H9 (cell line): Measurements from ENCODE around the gene SPATA25. TPM values are rescaled to one million over a fixed set of nuclear protein-coding genes. Genes with fewer than 3 reads are reported as not detected.

Experiments
- DNase-seq: peaks from one replicate; pipeline ENCODE4 v3.0.0-alpha.2; 2017
- H2AFZ ChIP-seq: one replicate; pipeline ENCODE4 v1.6.1; 2013; ENCODE audit warnings: mild to moderate bottlenecking, low read length, control low read depth, moderate library complexity
- H2AK5ac ChIP-seq: 2 replicates; pipeline ENCODE4 v1.6.1; 2013; ENCODE audit warnings: low read length, control low read depth, mixed read lengths; ENCODE audit not compliant: insufficient read length
- H2BK120ac ChIP-seq: one replicate; pipeline ENCODE4 v1.6.1; 2013; ENCODE audit warnings: low read depth, mild to moderate bottlenecking, low read length, control low read depth, inconsistent platforms; ENCODE audit not compliant: poor library complexity, severe bottlenecking
- H2BK12ac ChIP-seq: 2 replicates; pipeline ENCODE4 v1.6.1; 2013; ENCODE audit warnings: low read length, control low read depth, mixed read lengths, low read depth; ENCODE audit not compliant: insufficient read length
- H2BK15ac ChIP-seq: 2 replicates; pipeline ENCODE4 v1.6.1; 2013; ENCODE audit warnings: low read depth, low read length, control low read depth
- H2BK20ac ChIP-seq: one replicate; pipeline ENCODE4 v1.6.1; 2013; ENCODE audit warnings: low read depth, mild to moderate bottlenecking, low read length, control low read depth, inconsistent platforms; ENCODE audit not compliant: poor library complexity, severe bottlenecking
- H2BK5ac ChIP-seq: 2 replicates; pipeline ENCODE4 v1.6.1; 2013; ENCODE audit warnings: low read length, control low read depth, mixed read lengths; ENCODE audit not compliant: insufficient read length
- H3K14ac ChIP-seq: 2 replicates; pipeline ENCODE4 v1.6.1; 2013; ENCODE audit warnings: low read length, control low read depth; ENCODE audit not compliant: insufficient read depth
- H3K18ac ChIP-seq: 2 replicates; pipeline ENCODE4 v1.6.1; 2013; ENCODE audit warnings: low read depth, mild to moderate bottlenecking, mixed read lengths, low read length, control low read depth; ENCODE audit not compliant: insufficient read length
- H3K23ac ChIP-seq: 2 replicates; pipeline ENCODE4 v1.6.1; 2013; ENCODE audit warnings: low read length, control low read depth, mixed read lengths, low read depth; ENCODE audit not compliant: insufficient read length
- H3K23me2 ChIP-seq: 2 replicates; pipeline ENCODE4 v1.6.1; 2013; ENCODE audit warnings: low read depth, mild to moderate bottlenecking, mixed read lengths, low read length, control low read depth; ENCODE audit not compliant: insufficient read length, poor library complexity, severe bottlenecking
- H3K27ac ChIP-seq: 2 replicates; pipeline ENCODE4 v1.5.1; 2013; ENCODE audit warnings: low read length, control low read depth, mixed read lengths, low read depth; ENCODE audit not compliant: insufficient read length
- H3K27me3 ChIP-seq: 2 replicates; pipeline ENCODE4 v1.6.1; 2013; ENCODE audit warnings: low read length, control low read depth, inconsistent platforms; ENCODE audit not compliant: insufficient read depth
- H3K4ac ChIP-seq: 2 replicates; pipeline ENCODE4 v1.6.1; 2013; ENCODE audit warnings: low read depth, mild to moderate bottlenecking, control low read depth, inconsistent platforms, low read length, moderate library complexity
- H3K4me1 ChIP-seq: 2 replicates; pipeline ENCODE4 v1.6.1; 2013; ENCODE audit warnings: low read length, control low read depth, inconsistent platforms; ENCODE audit not compliant: insufficient read depth
- H3K4me2 ChIP-seq: 2 replicates; pipeline ENCODE4 v1.6.1; 2013; ENCODE audit warnings: low read length, control low read depth, mixed read lengths; ENCODE audit not compliant: insufficient read length, insufficient read depth
- H3K56ac ChIP-seq: 2 replicates; pipeline ENCODE4 v1.6.1; 2013; ENCODE audit warnings: low read depth, mild to moderate bottlenecking, mixed read lengths, low read length, control low read depth; ENCODE audit not compliant: insufficient read length
- H3K79me1 ChIP-seq: 2 replicates; pipeline ENCODE4 v1.6.1; 2013; ENCODE audit warnings: low read depth, mild to moderate bottlenecking, moderate library complexity, low read length, control low read depth, inconsistent platforms; ENCODE audit not compliant: insufficient read depth, poor library complexity, severe bottlenecking
- H3K79me2 ChIP-seq: 2 replicates; pipeline ENCODE4 v1.6.1; 2013; ENCODE audit warnings: low read length, control low read depth, inconsistent platforms; ENCODE audit not compliant: insufficient read depth
- H3K9ac ChIP-seq: 2 replicates; pipeline ENCODE4 v1.6.1; 2013; ENCODE audit warnings: low read length, control low read depth, mixed read lengths; ENCODE audit not compliant: insufficient read length; ENCODE audit errors: extremely low read depth
- H3K9me3 ChIP-seq: one replicate; pipeline ENCODE4 v1.6.1; 2013; ENCODE audit warnings: low read depth, low read length, inconsistent platforms; ENCODE audit not compliant: control insufficient read depth
- H3T11ph ChIP-seq: one replicate; pipeline ENCODE4 v1.6.1; 2013; ENCODE audit warnings: mild to moderate bottlenecking, low read length, control low read depth, inconsistent platforms
- H4K20me1 ChIP-seq: one replicate; pipeline ENCODE4 v1.6.1; 2013; ENCODE audit not compliant: control insufficient read depth, insufficient read length, insufficient read depth
- H4K5ac ChIP-seq: 2 replicates; pipeline ENCODE4 v1.6.1; 2013; ENCODE audit warnings: low read depth, mild to moderate bottlenecking, mixed read lengths, low read length, control low read depth; ENCODE audit not compliant: insufficient read length
- H4K8ac ChIP-seq: replicated peaks from 2 replicates; pipeline ENCODE4 v1.6.1; 2013; ENCODE audit warnings: low read length, control low read depth, mixed read lengths, low read depth; ENCODE audit not compliant: insufficient read length
- H4K91ac ChIP-seq: 2 replicates; pipeline ENCODE4 v1.6.1; 2013; ENCODE audit warnings: low read depth, mild to moderate bottlenecking, moderate library complexity, mixed read lengths, low read length, control low read depth; ENCODE audit not compliant: insufficient read length
- H3K27ac Mint-ChIP-seq, 3 experiments: 2 replicates in 2 of 3; 3 replicates in 1 of 3; pipeline ENCODE4 v1.8.0; 2020 to 2021; ENCODE audit warnings: mixed read lengths in 3 of 3, mild to moderate bottlenecking in 1 of 3, moderate library complexity in 1 of 3
- H3K27me3 Mint-ChIP-seq: 2 replicates; pipeline ENCODE4 v1.8.0; 2021; ENCODE audit warnings: low read depth, mild to moderate bottlenecking, moderate library complexity, mixed read lengths
- H3K36me3 Mint-ChIP-seq, 3 experiments: 2 replicates in 2 of 3; 3 replicates in 1 of 3; pipeline ENCODE4 v1.8.0; 2020 to 2021; ENCODE audit warnings: low read depth in 3 of 3, mixed read lengths in 3 of 3; ENCODE audit not compliant: insufficient read depth in 1 of 3
- H3K4me1 Mint-ChIP-seq, 2 experiments: 2 replicates each; pipeline ENCODE4 v1.8.0; 2020; ENCODE audit warnings: mixed read lengths in 2 of 2
- H3K4me3 Mint-ChIP-seq, 2 experiments: 2 replicates in 1 of 2; 3 replicates in 1 of 2; pipeline ENCODE4 v1.8.0; 2020 to 2021; ENCODE audit warnings: mild to moderate bottlenecking in 2 of 2, mixed read lengths in 2 of 2, moderate library complexity in 1 of 2
- H3K9me3 Mint-ChIP-seq, 2 experiments: 2 replicates in 1 of 2; 3 replicates in 1 of 2; pipeline ENCODE4 v1.8.0; 2020; ENCODE audit warnings: mild to moderate bottlenecking in 2 of 2, mixed read lengths in 2 of 2, moderate library complexity in 1 of 2
- CTCF ChIP-seq: fragments of 200-600 bp; sonication (generic); conservative IDR thresholded peaks from 3 replicates; pipeline ENCODE4 v1.8.0; 2021; ENCODE audit warnings: antibody characterized with exemption, mild to moderate bottlenecking
- WGBS: extraction: QIAGEN DNeasy Blood & Tissue Kit; methylation state at CpG from one replicate; pipeline ENCODE4 v1.1.7; 2013; ENCODE audit warnings: missing lambda C conversion rate, low lambda C conversion rate, mixed read lengths; ENCODE audit not compliant: insufficient read length; ENCODE audit errors: extremely low coverage; 5-methylcytosine and 5-hydroxymethylcytosine counted together
- total RNA-seq: library from RNA; stranded (reverse); gene quantifications from 2 replicates; pipeline ENCODE4 v1.2.1, GENCODE V29; 2021

Gene SPATA25
- total RNA-seq, 1 experiment from 2014 or later, result 2.4 TPM

GRCh38 chr20:45850238-45850637 is 37.2 kb downstream of the SPATA25 start:
- no peak overlapping the region for H2BK15ac ChIP-seq
- no peak overlapping the region for H3K14ac ChIP-seq
- no peaks in the 10 kb centered on the region for H3K27me3 Mint-ChIP-seq
- H4K5ac ChIP-seq, result no peak overlapping the region
- DNase-seq, result no peak
- no peak overlapping the region for H2BK120ac ChIP-seq
- no peaks in the 10 kb centered on the region for H3K79me1 ChIP-seq
- H3K27ac Mint-ChIP-seq, result peak overlapping the region in 1 of 3 experiments; percentile 83; a peak in 2 of 7 replicates
- no peak overlapping the region for H3K23ac ChIP-seq
- H2BK12ac ChIP-seq, result no peak overlapping the region
- H3K27ac ChIP-seq, result no peak overlapping the region
- no peaks in the 10 kb centered on the region for H3K23me2 ChIP-seq
- H2AK5ac ChIP-seq, result no peak overlapping the region
- H3K4me2 ChIP-seq, result no peak overlapping the region
- no peak overlapping the region for H3K18ac ChIP-seq
- no peak overlapping the region for H4K8ac ChIP-seq
- H3K4me1 ChIP-seq, result peaks cover 12% of the 10 kb centered on the region; the same call in 1 of the 2 replicates
- no peak overlapping the region for H3T11ph ChIP-seq
- TF ChIP-seq CTCF, result no peak
- H2BK5ac ChIP-seq, result no peak overlapping the region
- WGBS, result no CpG with 5 or more reads among the region's 2 CpGs
- no peak overlapping the region for H3K4me3 Mint-ChIP-seq
- H3K36me3 Mint-ChIP-seq, result peaks cover 8 to 44% (median 32%) of the 10 kb centered on the region in 3 experiments; a peak in 6 of 7 replicates
- no peaks in the 10 kb centered on the region for H4K20me1 ChIP-seq
- H3K9me3 Mint-ChIP-seq, result no peaks in the 10 kb centered on the region
- H2AFZ ChIP-seq, result no peak overlapping the region
- H3K4me1 Mint-ChIP-seq, result peaks cover 31 to 34% of the 10 kb centered on the region in 2 experiments
- H4K91ac ChIP-seq, result no peak overlapping the region
- H2BK20ac ChIP-seq, result no peak overlapping the region
- H3K9me3 ChIP-seq, result no peaks in the 10 kb centered on the region
- no peak overlapping the region for H3K9ac ChIP-seq
- H3K4ac ChIP-seq, result no peak overlapping the region
- no peak overlapping the region for H3K56ac ChIP-seq
- H3K27me3 ChIP-seq, result no peaks in the 10 kb centered on the region
- no peaks in the 10 kb centered on the region for H3K79me2 ChIP-seq
